ENCODE data around the gene XIRP1. TPM values are rescaled to one million over a fixed set of nuclear protein-coding genes. Genes with fewer than 3 reads are reported as not detected.

Gene XIRP1
- total and polyA plus RNA-seq, 2 experiments from 2014 or later: not detected

DNA sequence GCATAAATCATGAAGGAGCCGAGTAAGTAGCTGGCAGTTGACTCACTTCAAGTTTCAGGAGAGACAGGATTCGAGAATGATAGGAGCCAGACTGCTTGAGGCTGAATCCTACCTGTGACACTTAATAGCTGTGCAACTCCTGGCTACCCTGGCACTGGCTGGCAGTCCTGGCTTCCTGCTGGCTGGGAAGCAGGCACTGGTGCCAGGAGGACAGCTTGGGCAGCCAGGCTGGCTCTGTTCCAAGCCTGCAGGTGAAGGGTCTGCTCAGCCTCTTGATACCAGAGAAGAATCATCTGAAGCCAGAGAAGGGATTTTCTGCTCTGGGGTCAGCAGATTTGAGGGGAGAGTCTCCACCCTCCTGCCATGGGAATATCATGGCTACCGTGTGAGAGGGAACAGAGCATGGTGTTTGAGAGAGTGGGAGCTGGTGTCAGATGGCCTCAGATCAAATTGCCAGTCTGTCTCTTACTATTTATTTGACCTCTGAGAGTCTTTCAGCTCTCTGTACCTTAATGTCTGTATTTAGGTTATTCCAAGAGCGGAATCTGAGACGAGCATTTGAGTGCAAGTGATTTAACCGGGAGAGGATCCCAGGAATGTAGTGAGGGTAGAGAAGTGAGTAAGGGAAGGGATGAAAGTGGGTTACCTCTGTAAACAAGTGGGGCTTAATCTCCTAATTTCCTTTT, 4.4 kb upstream of the XIRP1 start (continued):
- TF ChIP-seq, protein P1, sequence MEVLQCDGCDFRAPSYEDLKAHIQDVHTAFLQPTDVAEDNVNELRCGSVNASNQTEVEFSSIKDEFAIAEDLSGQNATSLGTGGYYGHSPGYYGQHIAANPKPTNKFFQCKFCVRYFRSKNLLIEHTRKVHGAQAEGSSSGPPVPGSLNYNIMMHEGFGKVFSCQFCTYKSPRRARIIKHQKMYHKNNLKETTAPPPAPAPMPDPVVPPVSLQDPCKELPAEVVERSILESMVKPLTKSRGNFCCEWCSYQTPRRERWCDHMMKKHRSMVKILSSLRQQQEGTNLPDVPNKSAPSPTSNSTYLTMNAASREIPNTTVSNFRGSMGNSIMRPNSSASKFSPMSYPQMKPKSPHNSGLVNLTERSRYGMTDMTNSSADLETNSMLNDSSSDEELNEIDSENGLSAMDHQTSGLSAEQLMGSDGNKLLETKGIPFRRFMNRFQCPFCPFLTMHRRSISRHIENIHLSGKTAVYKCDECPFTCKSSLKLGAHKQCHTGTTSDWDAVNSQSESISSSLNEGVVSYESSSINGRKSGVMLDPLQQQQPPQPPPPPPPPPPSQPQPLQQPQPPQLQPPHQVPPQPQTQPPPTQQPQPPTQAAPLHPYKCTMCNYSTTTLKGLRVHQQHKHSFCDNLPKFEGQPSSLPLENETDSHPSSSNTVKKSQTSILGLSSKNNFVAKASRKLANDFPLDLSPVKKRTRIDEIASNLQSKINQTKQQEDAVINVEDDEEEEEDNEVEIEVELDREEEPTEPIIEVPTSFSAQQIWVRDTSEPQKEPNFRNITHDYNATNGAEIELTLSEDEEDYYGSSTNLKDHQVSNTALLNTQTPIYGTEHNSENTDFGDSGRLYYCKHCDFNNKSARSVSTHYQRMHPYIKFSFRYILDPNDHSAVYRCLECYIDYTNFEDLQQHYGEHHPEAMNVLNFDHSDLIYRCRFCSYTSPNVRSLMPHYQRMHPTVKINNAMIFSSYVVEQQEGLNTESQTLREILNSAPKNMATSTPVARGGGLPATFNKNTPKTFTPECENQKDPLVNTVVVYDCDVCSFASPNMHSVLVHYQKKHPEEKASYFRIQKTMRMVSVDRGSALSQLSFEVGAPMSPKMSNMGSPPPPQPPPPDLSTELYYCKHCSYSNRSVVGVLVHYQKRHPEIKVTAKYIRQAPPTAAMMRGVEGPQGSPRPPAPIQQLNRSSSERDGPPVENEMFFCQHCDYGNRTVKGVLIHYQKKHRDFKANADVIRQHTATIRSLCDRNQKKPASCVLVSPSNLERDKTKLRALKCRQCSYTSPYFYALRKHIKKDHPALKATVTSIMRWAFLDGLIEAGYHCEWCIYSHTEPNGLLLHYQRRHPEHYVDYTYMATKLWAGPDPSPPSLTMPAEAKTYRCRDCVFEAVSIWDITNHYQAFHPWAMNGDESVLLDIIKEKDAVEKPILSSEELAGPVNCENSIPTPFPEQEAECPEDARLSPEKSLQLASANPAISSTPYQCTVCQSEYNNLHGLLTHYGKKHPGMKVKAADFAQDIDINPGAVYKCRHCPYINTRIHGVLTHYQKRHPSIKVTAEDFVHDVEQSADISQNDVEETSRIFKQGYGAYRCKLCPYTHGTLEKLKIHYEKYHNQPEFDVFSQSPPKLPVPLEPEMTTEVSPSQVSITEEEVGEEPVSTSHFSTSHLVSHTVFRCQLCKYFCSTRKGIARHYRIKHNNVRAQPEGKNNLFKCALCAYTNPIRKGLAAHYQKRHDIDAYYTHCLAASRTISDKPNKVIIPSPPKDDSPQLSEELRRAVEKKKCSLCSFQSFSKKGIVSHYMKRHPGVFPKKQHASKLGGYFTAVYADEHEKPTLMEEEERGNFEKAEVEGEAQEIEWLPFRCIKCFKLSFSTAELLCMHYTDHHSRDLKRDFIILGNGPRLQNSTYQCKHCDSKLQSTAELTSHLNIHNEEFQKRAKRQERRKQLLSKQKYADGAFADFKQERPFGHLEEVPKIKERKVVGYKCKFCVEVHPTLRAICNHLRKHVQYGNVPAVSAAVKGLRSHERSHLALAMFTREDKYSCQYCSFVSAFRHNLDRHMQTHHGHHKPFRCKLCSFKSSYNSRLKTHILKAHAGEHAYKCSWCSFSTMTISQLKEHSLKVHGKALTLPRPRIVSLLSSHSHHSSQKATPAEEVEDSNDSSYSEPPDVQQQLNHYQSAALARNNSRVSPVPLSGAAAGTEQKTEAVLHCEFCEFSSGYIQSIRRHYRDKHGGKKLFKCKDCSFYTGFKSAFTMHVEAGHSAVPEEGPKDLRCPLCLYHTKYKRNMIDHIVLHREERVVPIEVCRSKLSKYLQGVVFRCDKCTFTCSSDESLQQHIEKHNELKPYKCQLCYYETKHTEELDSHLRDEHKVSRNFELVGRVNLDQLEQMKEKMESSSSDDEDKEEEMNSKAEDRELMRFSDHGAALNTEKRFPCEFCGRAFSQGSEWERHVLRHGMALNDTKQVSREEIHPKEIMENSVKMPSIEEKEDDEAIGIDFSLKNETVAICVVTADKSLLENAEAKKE (CRISPR knock-in tag; IDR thresholded peaks at IDR 0.05): no peak
- TF ChIP-seq ZNF114 (CRISPR knock-in tag; IDR thresholded peaks at IDR 0.05): no peak

DNA sequence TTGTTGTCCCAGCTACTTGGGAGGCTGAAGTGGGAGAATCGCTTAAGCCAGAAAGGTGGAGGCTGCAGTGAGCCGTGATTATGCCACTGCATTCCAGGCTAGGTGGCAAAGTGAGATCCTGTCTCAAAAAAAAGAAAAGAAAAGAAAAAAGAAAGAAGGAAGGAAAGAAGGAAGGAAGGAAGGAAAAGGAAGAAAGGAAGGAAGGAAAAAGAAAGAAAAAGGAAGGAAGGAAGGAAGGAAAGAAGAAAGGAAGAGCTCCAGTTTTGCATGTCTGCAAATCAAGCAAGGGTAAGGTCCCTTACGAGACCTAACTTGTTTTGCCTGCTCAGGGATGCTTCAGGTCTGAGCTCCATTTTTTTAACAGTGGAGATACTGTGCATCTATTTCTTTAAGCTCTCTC, 3.6 kb upstream of the XIRP1 start:
- peak overlapping the region; percentile 14; the same call in 1 of the 2 replicates for H2AFZ ChIP-seq
- Mint-ChIP-seq H3K4me1 (peaks cover 4% of the 10 kb centered on the region; the same call in 2 of the 3 replicates), H3K4me3 (no peak overlapping the region), H3K27ac (no peak overlapping the region), H3K9me3 (no peaks in the 10 kb centered on the region), H3K36me3 (ENCODE audit: low read depth) (no peaks in the 10 kb centered on the region), H3K27me3 (ENCODE audit: insufficient read depth, low read depth, poor library complexity) (peaks cover 2% of the 10 kb centered on the region)
- DNase-seq (ENCODE audit: low spot score): no peak
- H3K27ac ChIP-seq (ENCODE audit: low read depth): no peak overlapping the region
- H3K9me2 ChIP-seq (ENCODE audit: insufficient read depth): no peaks in the 10 kb centered on the region
- H3F3A ChIP-seq (replicated peaks; ENCODE audit: low read depth): no peaks in the 10 kb centered on the region
- no peak for ATAC-seq
- peaks cover 3% of the 10 kb centered on the region; the same call in 1 of the 2 replicates for H3K4me1 ChIP-seq (ENCODE audit: insufficient read depth)
- H3K4me2 ChIP-seq: no peak overlapping the region
- no peaks in the 10 kb centered on the region for H3K79me2 ChIP-seq (replicated peaks; ENCODE audit: insufficient read depth)
- H4K20me1 ChIP-seq (replicated peaks; ENCODE audit: insufficient read depth): no peaks in the 10 kb centered on the region
- H3K4me3 ChIP-seq: no peak overlapping the region
- no peaks in the 10 kb centered on the region for H3K36me3 ChIP-seq (ENCODE audit: insufficient read depth)
- H3K27me3 ChIP-seq (ENCODE audit: insufficient read depth): no peaks in the 10 kb centered on the region
- TF ChIP-seq NANOG (IDR thresholded peaks at IDR 0.05; ENCODE audit: borderline replicate concordance): no peak
- no peak for TF ChIP-seq EZH2phosphoT487 (IDR thresholded peaks at IDR 0.05; ENCODE audit: unreplicated experiment)
- TF ChIP-seq ETS1 (IDR thresholded peaks at IDR 0.05): no peak
- no peak for TF ChIP-seq ZNF114 (CRISPR knock-in tag; IDR thresholded peaks at IDR 0.05)
- TF ChIP-seq POLR2AphosphoS5 (IDR thresholded peaks at IDR 0.05; ENCODE audit: low read depth): no peak
- TF ChIP-seq, protein P2, sequence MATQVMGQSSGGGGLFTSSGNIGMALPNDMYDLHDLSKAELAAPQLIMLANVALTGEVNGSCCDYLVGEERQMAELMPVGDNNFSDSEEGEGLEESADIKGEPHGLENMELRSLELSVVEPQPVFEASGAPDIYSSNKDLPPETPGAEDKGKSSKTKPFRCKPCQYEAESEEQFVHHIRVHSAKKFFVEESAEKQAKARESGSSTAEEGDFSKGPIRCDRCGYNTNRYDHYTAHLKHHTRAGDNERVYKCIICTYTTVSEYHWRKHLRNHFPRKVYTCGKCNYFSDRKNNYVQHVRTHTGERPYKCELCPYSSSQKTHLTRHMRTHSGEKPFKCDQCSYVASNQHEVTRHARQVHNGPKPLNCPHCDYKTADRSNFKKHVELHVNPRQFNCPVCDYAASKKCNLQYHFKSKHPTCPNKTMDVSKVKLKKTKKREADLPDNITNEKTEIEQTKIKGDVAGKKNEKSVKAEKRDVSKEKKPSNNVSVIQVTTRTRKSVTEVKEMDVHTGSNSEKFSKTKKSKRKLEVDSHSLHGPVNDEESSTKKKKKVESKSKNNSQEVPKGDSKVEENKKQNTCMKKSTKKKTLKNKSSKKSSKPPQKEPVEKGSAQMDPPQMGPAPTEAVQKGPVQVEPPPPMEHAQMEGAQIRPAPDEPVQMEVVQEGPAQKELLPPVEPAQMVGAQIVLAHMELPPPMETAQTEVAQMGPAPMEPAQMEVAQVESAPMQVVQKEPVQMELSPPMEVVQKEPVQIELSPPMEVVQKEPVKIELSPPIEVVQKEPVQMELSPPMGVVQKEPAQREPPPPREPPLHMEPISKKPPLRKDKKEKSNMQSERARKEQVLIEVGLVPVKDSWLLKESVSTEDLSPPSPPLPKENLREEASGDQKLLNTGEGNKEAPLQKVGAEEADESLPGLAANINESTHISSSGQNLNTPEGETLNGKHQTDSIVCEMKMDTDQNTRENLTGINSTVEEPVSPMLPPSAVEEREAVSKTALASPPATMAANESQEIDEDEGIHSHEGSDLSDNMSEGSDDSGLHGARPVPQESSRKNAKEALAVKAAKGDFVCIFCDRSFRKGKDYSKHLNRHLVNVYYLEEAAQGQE (IDR thresholded peaks at IDR 0.05; ENCODE audit: unreplicated experiment): no peak
- TF ChIP-seq CREB1 (CRISPR knock-in tag; IDR thresholded peaks at IDR 0.05; ENCODE audit: low read depth): no peak
- TF ChIP-seq STAT1 (IDR thresholded peaks at IDR 0.05; ENCODE audit: unreplicated experiment): no peak
- TF ChIP-seq, protein P3, sequence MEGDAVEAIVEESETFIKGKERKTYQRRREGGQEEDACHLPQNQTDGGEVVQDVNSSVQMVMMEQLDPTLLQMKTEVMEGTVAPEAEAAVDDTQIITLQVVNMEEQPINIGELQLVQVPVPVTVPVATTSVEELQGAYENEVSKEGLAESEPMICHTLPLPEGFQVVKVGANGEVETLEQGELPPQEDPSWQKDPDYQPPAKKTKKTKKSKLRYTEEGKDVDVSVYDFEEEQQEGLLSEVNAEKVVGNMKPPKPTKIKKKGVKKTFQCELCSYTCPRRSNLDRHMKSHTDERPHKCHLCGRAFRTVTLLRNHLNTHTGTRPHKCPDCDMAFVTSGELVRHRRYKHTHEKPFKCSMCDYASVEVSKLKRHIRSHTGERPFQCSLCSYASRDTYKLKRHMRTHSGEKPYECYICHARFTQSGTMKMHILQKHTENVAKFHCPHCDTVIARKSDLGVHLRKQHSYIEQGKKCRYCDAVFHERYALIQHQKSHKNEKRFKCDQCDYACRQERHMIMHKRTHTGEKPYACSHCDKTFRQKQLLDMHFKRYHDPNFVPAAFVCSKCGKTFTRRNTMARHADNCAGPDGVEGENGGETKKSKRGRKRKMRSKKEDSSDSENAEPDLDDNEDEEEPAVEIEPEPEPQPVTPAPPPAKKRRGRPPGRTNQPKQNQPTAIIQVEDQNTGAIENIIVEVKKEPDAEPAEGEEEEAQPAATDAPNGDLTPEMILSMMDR (conservative IDR thresholded peaks at IDR 0.05; ENCODE audit: low read depth in 2 of 2): no peak
- TF ChIP-seq ZNF331 (CRISPR knock-in tag; IDR thresholded peaks at IDR 0.05; ENCODE audit: low read depth): no peak
- no peak for TF ChIP-seq JUNB (IDR thresholded peaks at IDR 0.05; ENCODE audit: unreplicated experiment)

Measured in GM23338 (cell line).